NCI-H748 treated with DMSO at 0.1 percent for 48 hours (cell line): Measurements from ENCODE around the gene MRPS18A.
A peak's percentile ranks its signal among the peaks of the same experiment; 100 is the strongest.

Experiments used
- DNase-seq: peaks from one replicate; lab custom pipeline; 2025; lab: John Stamatoyannopoulos, UW

The MRPS18A gene

DNA sequence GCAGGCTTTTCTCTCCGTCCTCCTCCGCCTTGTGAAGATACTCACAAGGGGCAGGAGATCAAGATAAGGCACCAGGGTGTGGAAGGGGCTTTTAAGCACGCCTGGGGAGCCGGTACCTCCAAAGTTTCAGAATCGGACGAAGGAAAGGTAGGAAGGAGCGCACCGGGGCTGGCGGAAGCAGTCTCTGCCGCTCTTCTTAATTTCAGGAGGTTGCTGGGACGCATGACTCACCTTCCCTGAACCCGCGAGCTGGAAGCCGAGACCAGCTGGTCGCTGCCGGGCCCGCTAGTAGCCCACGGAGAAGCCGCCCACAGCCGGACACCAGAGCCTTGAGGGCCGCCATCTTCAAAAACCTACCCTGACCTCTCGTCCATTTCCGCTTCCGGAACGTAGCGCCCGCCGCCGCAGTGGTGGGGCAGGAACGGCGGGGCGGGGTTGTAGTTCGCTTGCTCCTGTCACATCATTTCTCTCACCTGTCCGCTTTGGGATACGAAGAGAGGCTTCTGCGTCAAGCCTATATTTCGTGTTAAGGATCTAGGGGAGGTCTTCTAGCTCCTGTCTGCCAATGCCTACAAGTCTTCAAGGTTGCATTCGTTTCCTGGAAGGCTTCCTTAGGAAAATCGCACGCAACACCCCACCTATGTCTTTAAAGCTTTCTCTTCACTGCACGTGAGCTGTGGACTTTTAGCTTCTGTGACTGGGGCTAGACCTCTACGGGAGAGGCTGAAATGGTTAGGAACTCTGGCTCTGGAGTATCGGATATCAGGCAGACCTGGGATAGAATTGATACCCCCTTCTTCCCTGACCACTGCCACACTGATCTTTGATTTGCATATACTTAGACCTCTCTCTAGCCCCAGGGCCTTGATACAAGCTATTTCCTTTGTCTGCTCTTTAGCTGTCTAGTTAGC lies at the start of gene MRPS18A:
Gene MRPS18A (minus strand): TSS at position 355 of the 911 bp plus-strand sequence. CDS start 12 bp downstream, at position 343.
- peak; percentile 83 for DNase-seq

DNA sequence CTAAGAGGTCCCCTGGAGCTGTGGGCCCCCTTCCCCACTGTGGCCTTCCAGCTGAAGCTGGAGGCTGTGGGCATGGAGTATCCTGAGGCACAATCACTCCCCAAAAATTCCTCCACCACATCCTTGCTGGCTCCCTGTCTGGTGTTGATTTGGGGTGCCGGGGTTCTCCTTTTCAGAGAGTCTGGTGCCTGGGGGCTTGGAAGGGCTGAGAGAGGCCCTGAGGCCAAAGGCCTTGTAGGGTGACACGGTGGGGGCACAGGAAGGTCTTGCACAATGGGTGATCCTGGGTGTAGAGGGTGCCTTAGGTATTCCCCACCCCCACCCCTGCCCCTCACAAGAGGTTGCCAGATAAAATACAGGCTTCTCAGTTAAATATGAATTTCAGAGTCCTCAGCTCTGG lies 49.3 kb upstream of the MRPS18A start:
- DNase-seq = no peak

DNA sequence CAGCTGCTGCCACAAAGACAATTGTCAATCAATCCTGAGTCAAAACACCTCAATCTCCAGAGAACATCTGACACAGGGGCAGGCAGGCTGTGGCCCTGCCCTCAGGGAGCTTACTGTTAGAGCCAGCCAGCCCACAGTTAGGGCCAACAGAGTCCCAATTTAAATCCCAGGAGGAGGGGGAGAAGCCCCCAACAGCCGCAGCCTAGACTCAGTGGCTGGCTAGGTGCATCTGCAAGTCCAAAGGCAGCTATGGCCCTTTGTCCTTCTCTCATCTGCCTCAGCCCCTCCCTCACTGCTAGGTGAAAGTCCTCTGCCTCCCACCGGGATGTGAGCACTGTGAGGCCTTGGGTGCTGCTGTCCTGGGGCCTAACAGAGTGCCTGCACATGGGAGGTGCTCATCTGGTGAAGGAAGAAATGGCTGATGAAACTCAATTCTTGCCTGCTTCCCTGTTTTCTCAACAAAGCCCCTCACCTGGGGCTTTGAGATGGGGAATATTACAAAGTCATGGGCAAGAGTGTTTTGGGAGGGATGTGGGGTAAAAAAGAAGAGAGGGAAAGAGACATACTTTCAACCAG lies 48.7 kb upstream of the MRPS18A start:
- no peak for DNase-seq

DNA sequence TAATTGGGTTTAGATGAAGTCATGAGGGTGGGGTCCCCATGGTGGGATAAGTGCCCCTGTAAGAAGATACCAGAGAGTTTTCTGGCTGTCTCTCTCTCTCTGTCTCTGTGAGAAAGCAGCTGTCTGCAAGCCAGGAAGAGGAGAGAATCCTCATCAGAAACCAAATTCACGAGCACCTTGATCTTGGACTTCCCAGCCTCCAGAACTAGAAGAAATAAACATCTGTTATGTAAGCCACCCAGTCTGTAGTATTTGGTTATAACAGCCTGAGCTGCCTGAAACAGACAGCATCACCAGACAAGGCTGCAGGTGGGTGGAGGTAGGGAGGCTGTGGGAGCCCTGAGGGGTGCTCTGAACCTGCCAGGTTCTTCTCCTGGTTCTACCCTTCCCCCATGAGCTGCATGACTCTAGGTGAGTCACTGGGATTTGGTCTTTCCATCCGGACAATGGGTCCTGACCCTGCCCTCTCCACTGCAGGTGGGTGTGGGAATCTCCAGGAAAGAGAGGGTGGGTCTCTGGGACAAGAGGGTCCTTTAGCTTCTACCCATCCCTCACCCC lies 48.1 kb upstream of the MRPS18A start:
- no peak for DNase-seq

DNA sequence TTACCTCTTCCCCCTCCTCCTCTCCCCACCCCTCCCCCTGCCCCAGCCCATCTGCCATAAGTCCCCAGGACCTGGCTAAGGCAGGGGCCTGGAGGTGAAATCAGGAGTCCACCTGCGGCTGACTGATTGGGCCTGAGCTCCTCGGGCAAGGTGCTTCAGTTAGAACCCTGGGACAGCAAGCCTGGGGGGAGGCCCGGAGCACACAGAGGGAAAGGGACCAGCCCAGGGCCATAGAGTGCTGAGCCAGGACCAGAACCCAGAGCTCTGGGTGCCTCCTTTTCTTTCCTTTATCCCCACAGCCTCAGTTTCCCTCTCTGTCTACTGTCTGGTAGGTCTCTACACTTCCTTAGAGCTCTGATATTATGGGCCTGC lies 46.7 kb upstream of the MRPS18A start:
- DNase-seq = no peak

DNA sequence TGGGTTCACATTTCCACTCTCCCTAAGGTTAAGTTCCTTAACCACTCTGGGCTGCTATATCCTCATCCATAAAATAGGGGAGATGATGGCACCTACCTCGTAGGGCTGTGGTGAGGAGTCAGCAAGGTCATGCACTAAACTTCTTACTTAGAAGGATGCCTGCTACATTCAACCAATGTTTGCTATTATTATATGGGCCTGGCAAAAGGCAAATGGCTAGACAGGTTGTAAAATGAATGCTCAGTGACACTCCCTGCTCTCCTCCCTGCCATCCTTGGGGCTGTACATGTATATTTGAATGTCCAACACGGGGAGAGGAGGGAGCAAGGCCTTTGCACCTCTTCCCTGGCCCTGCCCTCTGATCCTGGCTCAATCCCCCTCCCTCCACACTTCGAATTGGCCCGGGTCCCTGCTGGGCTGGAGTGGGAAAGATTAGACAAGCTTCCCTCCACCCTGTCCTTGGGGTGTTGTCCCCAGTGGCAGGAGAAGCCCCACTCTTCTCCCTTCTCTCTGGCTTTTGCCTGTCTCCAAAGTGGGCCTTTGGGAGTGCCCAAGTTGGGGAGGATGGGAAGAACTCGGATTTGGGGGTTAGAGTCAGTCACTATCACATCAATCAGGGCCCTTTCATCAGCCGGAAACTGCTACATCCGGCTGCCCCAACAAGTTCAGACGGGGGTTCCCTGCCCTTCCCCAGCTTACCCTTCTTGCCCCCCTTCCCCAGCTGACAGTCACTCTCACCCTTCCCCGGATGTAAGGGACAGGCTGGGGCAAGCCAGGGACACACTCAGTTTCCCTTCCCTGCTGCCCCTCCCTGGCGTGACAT lies 46.1 kb upstream of the MRPS18A start:
- DNase-seq = no peak

DNA sequence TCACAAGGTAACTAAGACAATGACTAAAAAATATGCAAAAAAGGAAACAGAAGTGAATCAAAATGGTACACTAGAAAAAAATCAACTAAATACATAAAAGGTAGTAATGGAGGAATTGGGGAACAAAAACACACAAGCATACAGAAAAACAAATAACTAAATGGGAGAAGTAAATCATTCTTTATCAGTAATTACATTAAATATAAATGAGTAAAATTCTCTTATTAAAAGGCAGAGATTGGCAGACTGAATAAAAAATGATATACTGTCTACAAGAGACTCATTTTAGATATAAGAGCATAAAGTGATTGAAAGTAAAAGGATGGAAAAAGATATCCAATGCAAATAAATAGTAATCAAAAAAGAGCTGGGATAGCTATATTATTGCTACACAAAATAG lies 43.0 kb upstream of the MRPS18A start:
- no peak for DNase-seq

DNA sequence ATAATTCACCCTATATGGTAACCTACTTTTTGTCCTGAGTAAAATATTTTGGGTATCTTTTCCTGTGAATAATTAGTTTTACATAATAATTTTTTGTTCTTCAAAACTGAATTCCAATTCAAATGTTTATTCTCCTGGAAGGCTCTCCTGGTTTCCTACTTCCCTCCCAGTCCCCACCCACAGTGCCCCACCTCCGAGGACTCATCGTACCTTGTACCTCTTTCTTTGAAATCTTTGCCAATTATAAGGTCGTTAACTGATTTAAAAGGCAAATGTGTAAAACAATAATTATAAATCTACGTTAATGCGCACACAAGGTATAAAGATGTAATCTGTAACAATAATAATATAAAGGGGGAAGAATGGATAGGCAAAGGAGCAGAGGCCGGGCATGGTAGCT lies 41.9 kb upstream of the MRPS18A start:
- DNase-seq = no peak

DNA sequence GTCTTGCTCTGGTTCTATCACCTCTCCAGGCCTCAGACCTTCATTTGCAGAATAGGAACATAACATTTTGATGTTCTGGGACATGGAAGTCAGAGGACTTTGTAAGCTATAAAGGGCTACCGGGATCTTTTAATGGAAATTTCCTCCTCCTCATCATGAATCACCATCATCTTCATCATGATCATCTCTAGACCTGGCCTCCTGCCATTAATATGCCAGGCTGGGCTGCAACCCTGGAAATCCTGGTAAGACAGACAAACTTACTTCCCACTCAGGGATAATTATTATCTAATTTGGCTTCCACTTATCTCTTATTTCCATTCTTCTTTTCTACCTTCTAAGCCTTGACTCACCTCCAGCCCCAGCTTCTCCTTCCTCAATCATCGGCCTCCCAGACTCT lies 41.0 kb upstream of the MRPS18A start:
- DNase-seq = no peak

DNA sequence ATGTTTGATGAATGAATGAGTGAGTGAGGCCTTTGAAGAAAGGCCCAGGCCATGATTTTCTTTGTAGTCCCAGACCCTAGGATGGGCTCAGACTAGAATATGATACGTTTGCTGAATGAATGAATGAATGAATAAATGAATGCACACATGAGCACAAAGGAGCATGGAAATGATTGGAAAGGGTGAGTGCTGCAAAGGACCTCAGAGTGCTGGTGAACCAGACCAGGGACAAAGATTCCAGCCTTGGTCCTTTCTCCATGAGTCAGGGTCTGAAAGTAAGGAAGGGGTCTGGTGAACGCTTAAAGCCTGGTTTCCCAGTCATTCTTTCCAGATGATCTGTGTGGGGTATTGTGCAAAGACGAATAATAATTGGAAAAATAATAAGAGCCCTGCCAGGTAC lies 40.0 kb upstream of the MRPS18A start:
- no peak for DNase-seq

DNA sequence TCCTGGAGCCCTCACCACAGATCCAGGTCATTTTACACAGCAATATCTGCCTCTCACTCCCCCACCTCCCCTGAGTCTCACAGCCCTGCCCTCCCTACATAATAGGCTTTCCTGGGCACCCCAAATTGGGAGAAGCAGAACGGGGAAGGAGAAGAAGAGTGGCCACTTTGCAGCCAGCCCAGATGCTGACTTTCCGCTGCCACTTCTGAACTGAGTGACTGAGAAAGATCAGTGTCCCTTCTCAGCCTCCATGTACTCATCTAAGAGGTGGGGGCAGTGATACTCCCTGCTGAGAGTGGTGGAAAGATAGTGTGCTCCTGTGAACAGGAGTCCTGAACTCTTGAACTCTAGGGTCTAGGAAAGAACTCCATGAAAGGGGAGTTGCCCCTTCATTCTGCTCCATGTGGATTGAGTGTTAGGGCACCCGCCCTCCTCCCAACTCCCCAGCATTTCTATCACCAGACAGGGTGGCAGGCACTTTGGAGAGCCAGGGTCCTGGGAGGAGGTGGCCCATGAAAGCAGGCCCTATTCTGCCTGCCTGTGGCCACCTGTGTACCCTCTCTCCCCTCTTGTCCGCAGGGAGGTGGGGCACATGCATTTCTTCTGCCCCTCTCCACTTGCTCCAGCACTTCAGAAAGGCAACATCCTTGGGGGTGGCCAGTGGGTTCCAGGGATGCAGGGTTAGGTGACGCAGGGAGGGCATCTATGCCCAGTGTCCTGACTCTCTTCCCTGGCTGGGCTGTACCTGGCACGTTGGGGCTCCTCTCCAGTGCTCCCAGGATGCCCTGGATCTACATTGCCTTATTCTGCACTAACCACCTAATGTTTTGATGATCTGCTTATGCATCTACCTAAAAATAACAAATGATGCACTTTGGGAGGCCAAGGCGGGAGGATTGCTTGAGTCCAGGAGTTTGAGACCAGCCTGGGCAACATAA lies 38.3 kb upstream of the MRPS18A start:
- no peak for DNase-seq

DNA sequence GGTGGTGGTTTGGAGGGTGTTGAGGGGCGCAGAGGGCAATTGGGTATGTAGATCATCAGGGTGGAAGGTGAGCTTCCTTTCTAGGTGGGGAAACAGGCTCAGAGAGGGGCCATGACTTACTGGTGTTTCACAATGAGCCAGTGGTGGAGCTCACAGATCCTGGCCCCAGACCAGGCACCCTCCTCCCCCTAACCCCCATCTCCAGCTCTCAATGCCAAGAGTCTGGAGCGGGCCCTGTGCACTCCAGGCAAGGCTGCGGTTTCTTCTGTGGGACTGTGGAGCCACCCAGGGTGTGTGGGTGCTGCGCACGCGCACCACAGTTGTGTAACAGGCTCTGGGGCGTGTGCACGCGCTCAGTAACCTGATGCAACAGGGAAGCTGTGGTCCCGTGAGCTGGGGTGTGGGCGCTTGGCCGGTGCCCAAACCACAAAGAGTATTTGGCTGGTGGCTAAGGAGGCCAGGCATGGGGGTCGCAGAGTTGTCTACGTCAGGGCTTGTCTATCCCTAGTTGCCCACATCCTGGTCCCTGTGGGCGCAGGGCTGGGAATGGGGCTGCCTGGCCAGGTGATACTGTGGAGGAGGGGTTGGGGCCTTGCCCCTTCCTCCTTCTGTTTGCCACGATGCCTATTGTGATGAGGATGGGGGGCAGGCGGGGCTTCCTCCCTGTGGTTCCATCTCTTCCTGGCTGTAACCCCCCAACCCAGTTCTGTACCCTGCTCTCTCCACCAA lies 37.5 kb upstream of the MRPS18A start:
- DNase-seq = no peak

DNA sequence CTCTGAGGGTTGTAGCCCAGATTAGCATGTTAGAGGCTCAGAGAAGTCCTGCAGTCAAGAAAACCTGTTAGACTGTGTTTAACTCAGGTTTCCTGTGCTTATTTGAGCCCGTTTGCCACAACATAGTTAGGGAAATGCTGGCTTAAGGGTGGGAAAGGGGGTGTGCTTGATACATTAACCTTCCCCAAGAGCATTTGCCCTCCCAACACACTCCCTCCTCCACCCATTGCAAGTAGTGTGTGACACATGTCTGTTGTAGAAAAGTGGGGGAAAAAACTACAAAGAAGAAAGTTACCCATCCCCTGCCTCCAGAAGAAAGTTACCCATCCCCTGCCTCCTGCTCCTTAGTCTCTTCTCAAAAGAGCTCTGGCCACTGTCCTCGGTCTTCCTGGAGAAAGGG lies 36.8 kb upstream of the MRPS18A start:
- no peak for DNase-seq

DNA sequence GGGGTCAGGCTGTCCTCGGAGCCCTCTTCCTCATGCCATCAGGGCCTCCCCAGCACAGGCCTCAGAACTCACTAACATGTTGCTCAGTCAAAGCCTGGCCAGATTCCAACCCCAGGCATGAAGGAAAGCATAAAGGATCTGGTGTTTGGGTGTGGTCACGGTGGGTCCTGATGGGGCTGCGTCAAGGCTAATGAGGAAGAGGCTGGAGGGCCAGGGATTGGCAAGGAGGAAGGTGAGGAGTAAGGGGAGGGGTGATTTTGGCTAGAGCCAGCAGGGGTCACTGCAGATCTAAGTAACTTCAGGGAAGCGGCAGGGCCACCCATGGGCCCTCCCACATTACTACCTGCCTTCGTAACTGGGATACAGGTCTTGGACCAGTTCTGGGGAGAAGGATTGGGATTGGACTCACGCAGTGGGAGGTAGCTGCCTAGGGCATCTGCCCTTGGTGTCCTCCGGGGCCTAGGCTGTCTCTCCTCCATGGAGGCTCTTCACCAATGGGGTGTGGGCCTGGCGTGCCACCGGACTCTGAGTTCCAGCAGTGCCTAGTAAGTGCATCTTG lies 36.2 kb upstream of the MRPS18A start:
- DNase-seq = peak; percentile 43

DNA sequence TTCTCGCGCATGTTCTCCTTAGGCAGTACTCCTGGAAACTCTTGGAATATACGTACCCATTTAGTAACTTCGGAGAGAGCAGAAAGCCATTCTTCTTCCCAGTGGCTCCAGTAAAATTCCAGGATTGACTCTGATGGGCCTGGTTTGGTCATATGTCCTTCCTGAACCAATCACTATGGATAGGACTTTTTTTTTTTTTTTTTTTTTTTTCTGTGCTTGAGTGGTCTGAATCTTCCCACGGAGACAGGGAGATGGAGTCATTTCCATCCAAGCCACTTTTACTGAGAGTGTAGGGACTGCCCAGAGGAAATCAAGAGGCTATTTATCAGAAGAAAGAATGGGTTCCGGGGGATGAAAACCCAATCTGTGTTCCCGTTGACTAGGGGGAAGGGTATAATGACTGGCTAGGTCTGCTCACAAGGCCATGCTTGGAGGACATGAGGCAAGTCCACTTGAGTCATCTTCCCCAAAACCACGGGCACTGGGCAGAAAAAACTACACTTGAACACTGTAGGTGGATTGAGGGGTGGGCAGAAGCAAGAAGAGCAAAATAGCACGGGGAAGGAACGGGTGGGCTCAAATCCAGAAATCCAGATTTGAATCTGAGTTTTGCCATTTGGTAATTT lies 35.4 kb upstream of the MRPS18A start:
- no peak for DNase-seq

DNA sequence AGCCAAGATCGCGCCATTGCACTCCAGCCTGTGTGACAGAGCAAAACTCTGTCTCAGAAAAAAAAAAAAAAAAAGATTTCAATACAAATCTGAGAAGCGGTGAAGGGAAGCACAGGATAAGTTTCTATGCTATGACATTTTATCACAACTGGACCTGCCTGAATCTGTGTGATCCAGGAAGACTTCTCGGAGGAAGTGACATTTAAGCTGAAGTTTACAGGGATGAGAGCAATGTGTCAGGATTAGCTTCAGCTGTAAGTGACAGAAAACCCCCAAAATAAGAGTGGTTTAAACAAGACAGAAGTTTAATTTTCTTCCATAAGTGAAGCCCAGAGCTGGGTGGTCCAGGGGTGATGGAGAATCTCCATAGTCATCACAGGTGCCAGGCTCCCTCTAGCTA lies 33.4 kb upstream of the MRPS18A start:
- DNase-seq = no peak

DNA sequence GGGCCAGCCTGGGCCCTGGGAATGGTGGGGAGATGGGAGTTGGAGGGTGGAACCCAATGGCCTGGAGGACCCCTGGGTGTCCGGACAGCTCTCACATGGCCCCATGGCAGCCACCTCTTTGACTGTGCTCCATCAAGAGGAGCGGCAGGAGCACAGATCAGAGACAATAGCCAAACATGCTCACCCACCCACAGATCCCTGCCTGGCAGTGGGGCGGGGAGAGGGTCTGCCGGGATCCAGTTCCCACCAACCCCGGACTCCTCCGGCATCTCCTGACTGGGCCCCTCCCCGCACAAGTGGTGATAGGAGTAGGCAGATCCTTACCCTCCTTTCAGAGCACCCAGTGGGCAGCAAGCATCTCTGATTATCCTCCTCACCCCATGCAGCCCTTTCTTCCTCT lies 31.9 kb upstream of the MRPS18A start:
- DNase-seq = no peak

DNA sequence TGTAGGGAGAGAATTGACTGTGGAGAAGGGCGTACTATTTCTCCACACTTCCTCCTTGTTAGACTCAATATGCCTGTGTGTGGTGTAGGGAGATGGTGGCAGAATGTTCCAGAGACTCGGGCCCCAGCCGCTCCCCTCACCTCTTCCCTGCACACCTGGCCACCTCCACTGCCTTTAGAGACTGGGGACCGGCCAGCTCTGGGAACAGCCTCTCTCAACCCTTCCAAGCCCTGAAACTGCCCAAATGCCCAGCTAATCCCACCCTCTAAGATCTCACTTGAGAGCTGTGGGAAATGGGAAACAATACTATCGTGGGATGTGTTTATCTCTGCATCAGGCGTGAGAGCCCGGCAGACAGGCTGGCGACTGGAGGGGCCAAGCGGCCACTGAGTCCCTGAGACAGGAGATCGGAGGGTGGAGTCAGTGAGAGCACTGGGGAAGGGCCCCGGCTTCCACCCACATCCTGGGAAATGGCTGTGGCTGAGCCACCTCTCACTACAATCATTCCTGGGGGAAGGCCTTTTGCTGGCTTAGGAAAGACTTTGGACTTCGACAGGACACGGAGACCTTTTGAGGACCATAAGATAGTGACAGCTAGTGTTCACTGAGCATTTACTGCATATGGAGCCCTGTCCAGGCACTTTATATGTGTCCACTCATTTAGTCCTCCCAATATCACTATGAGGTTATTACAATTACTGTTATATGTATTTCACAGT lies 31.0 kb upstream of the MRPS18A start:
- no peak for DNase-seq

DNA sequence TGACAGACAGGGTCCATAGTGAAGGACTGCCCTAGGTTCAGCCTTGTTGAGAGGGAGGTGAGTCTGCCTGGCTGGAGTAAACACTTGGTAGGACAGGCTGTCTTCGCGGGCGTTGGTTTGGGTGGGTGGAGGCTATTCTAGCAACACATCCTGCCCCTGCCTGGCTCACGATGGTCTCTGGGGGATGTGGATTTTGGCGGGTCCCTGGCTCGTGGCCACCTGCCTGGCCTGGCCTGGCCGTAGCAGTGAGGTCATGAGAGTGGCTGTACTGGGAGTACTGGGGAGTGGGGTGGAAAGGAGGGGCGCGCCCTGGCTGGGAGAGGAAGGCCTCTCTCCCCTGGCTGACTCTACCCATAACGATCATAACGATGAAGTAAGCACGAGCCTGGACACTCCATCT lies 30.2 kb upstream of the MRPS18A start:
- DNase-seq = no peak
